Right lobe of liver (tissue), 4 donors: ENCODE data around the gene ACTR3C.

Experiments used
- POLR2A ChIP-seq: fragments of 450-650 bp; IDR thresholded peaks from one replicate; pipeline ENCODE4 v1.6.1; 2017; ENCODE audit warnings: antibody characterized with exemption, mild to moderate bottlenecking
- TF ChIP-seq, protein P1 (sequence below), 4 donors: fragments of 200-600 bp in 3 of 4; fragments of 450-650 bp in 1 of 4; IDR thresholded peaks; one replicate each; pipeline versions ENCODE4 v1.5.1 to v1.8.0; 2016 to 2022; ENCODE audit warnings: antibody characterized with exemption in 4 of 4, mild to moderate bottlenecking in 2 of 4
- donor health status: DM: no; HTN: no; CAD: no.
- donor health status: DM: no; HTN: no; CAD: no.
- donor health status: DM: no; HTN: yes; CAD: no.

DNA sequence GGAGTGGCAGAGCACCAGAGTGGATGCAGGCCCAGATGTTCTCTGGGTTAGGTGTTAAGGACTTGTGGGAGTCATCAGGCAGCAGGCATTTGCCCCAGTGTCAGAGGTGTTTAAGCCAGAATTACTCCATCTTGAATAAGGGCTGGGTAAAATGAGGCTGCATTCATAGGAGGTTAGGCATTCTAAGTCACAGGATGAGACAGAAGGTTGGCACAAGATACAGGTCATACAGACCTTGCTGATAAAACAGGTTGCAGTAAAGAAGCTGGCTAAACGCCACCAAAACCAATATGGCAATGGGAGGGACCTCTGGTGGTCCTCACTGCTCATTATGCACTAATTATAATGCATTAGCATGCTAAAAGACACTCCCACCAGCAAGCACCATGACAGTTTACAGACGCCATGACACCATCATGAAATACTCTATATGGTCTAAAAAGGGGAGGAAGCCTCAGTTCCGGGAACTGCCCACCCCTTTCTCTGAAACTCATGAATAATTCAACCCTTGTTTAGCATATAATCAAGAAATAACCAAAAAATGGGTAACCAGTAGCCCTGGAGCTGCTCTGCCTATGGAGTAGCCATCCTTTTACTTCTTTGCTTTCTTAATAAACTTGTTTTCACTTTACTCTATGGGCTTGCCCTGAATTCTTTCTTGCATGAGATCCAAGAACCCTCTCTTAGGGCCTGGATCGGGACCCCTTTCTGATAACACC, 1.1 kb downstream of the ACTR3C start:
- TF ChIP-seq POLR2A: no peak
- TF ChIP-seq, protein P1, sequence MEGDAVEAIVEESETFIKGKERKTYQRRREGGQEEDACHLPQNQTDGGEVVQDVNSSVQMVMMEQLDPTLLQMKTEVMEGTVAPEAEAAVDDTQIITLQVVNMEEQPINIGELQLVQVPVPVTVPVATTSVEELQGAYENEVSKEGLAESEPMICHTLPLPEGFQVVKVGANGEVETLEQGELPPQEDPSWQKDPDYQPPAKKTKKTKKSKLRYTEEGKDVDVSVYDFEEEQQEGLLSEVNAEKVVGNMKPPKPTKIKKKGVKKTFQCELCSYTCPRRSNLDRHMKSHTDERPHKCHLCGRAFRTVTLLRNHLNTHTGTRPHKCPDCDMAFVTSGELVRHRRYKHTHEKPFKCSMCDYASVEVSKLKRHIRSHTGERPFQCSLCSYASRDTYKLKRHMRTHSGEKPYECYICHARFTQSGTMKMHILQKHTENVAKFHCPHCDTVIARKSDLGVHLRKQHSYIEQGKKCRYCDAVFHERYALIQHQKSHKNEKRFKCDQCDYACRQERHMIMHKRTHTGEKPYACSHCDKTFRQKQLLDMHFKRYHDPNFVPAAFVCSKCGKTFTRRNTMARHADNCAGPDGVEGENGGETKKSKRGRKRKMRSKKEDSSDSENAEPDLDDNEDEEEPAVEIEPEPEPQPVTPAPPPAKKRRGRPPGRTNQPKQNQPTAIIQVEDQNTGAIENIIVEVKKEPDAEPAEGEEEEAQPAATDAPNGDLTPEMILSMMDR (IDR thresholded peaks at IDR 0.05): no peak
